HepG2 (cell line): ENCODE measurements around the gene ITGA6. TPM values are rescaled to one million over a fixed set of nuclear protein-coding genes. Genes with fewer than 3 reads are reported as not detected.

ENCODE experiments used
- ATAC-seq: fragments of 200-7000 bp; cut with Tn5 transposase; 3 replicates; pipeline ENCODE4 v1.9.1; 2020; ENCODE audit warnings: mild to moderate bottlenecking, moderate library complexity
- BruUV-seq: library from RNA; stranded (reverse); fragments of 400-500 nt; replicated peaks from 2 replicates; lab custom pipeline; 2021; lab: Mats Ljungman, UMichigan
- CTCF ChIA-PET: fragments of 300-600 bp; formaldehyde crosslinking; extraction: SDS; loops from one replicate; lab custom pipeline; 2021; ENCODE audit warnings: low total read pairs, inconsistent platforms, low intra/inter-chr PET ratio; lab: Yijun Ruan, JAX
- POLR2A ChIA-PET: fragments of 350-600 bp; sonication (Branson Sonifier 250); formaldehyde crosslinking; loops from one replicate; lab custom pipeline; 2020; ENCODE audit warnings: antibody characterized with exemption, inconsistent platforms; lab: Yijun Ruan, JAX
- DNase-seq: peaks from one replicate; pipeline ENCODE4 v3.0.0-alpha.2; 2015; ENCODE audit warnings: low spot score
- FAIRE-seq: peaks from 3 replicates; lab custom pipeline; 2011; peaks lifted over from hg19 to GRCh38; lab: Jason Lieb, UNC
- H2AFZ ChIP-seq: one replicate; pipeline ENCODE4 v1.6.1; 2011; ENCODE audit warnings: low read length, inconsistent platforms
- H3K27ac ChIP-seq: fragments of 300-600 bp; 3 replicates; pipeline ENCODE4 v1.8.0; 2011; ENCODE audit warnings: mixed run types, mild to moderate bottlenecking, mixed read lengths, low read length, inconsistent platforms; ENCODE audit not compliant: insufficient read depth; ENCODE audit errors: extremely low read length
- H3K27me3 ChIP-seq, 2 experiments: fragments of 200-600 bp in 1 of 2; 2 replicates in 1 of 2; 3 replicates in 1 of 2; pipeline versions ENCODE4 v1.6.0 to v1.8.0; 2011; ENCODE audit warnings: low read length in 2 of 2, mild to moderate bottlenecking in 2 of 2, moderate library complexity in 2 of 2, inconsistent platforms in 1 of 2; ENCODE audit not compliant: insufficient read depth in 2 of 2, control insufficient read depth in 1 of 2
- H3K36me3 ChIP-seq, 2 experiments: fragments of 200-600 bp in 1 of 2; replicated peaks in 1 of 2; 2 replicates in 1 of 2; 3 replicates in 1 of 2; pipeline versions ENCODE4 v1.5.1 to v1.8.0; 2011; ENCODE audit warnings: low read length in 2 of 2, inconsistent platforms in 1 of 2; ENCODE audit not compliant: insufficient read depth in 2 of 2, control insufficient read depth in 1 of 2
- H3K4me1 ChIP-seq: 2 replicates; pipeline ENCODE4 v1.5.1; 2012; ENCODE audit warnings: low read length, inconsistent platforms; ENCODE audit not compliant: insufficient read depth
- H3K4me2 ChIP-seq: 2 replicates; pipeline ENCODE4 v1.6.0; 2011; ENCODE audit warnings: low read depth, low read length, inconsistent platforms
- H3K4me3 ChIP-seq, 3 experiments: fragments of 200-600 bp in 1 of 3; sonication (generic), shearing (Covaris generic) in 1 of 3; replicated peaks in 1 of 3; 2 replicates each; pipeline ENCODE4 v1.5.1; 2011 to 2016; ENCODE audit warnings: low read length in 3 of 3, inconsistent platforms in 2 of 3, low read depth in 2 of 3, mild to moderate bottlenecking in 2 of 3, control low read depth in 1 of 3, mixed read lengths in 1 of 3; ENCODE audit not compliant: insufficient read depth in 1 of 3
- H3K79me2 ChIP-seq: one replicate; pipeline ENCODE4 v1.6.1; 2011; ENCODE audit warnings: low read length, inconsistent platforms; ENCODE audit not compliant: insufficient read depth
- H3K9ac ChIP-seq: 2 replicates; pipeline ENCODE4 v1.6.0; 2011; ENCODE audit warnings: mild to moderate bottlenecking, low read depth, low read length, inconsistent platforms; ENCODE audit not compliant: insufficient read depth
- H3K9me3 ChIP-seq: 2 replicates; pipeline ENCODE4 v1.5.1; 2012; ENCODE audit warnings: mild to moderate bottlenecking, low read length
- H4K20me1 ChIP-seq: 2 replicates; pipeline ENCODE4 v1.6.0; 2011; ENCODE audit warnings: inconsistent platforms, mild to moderate bottlenecking, low read length, moderate library complexity; ENCODE audit not compliant: insufficient read depth
- ATF4 ChIP-seq, 2 experiments: fragments of 450-650 bp in 1 of 2; sonication (generic) in 1 of 2; formaldehyde crosslinking; IDR thresholded peaks; 2 replicates each; pipeline versions ENCODE4 v1.5.0 to v1.8.0; 2020 to 2022; ENCODE audit warnings: mild to moderate bottlenecking in 1 of 2, missing genetic modification reagents in 1 of 2
- ATF6 ChIP-seq: sonication (generic); formaldehyde crosslinking; conservative IDR thresholded peaks from 2 replicates; pipeline ENCODE4 v1.4.0; 2020; ENCODE audit warnings: missing genetic modification reagents
- BHLHE40 ChIP-seq: IDR thresholded peaks from 2 replicates; pipeline ENCODE4 v1.6.1; 2011; ENCODE audit warnings: low read length, improper control_type of control experiment
- CC2D1A ChIP-seq: sonication (generic); formaldehyde crosslinking; IDR thresholded peaks from 2 replicates; pipeline ENCODE4 v1.8.1; 2023; ENCODE audit warnings: mild to moderate bottlenecking, missing genetic modification reagents
- DMTF1 ChIP-seq: sonication (generic); formaldehyde crosslinking; IDR thresholded peaks from 2 replicates; pipeline ENCODE4 v1.4.0; 2020; ENCODE audit warnings: mild to moderate bottlenecking, missing genetic modification reagents
- HDAC1 ChIP-seq: sonication (generic); formaldehyde crosslinking; IDR thresholded peaks from 2 replicates; pipeline ENCODE4 v1.5.1; 2020; ENCODE audit warnings: mild to moderate bottlenecking, missing genetic modification reagents
- HIVEP1 ChIP-seq: sonication (generic); formaldehyde crosslinking; IDR thresholded peaks from 2 replicates; pipeline ENCODE4 v1.4.0; 2020; ENCODE audit warnings: mild to moderate bottlenecking, missing genetic modification reagents
- HNF4G ChIP-seq, 2 experiments: sonication (generic) in 1 of 2; formaldehyde crosslinking in 1 of 2; IDR thresholded peaks; 2 replicates each; pipeline versions ENCODE4 v1.4.0 to v1.6.1; 2011 to 2020; ENCODE audit warnings: borderline replicate concordance in 2 of 2, low read depth in 2 of 2, mild to moderate bottlenecking in 2 of 2, low read length in 1 of 2, missing genetic modification reagents in 1 of 2, moderate library complexity in 1 of 2
- MAFG ChIP-seq: sonication (generic); formaldehyde crosslinking; IDR thresholded peaks from 2 replicates; pipeline ENCODE4 v1.5.1; 2020; ENCODE audit warnings: mild to moderate bottlenecking, missing genetic modification reagents
- PRPF4 ChIP-seq: fragments of 200-400 bp; formaldehyde crosslinking; IDR thresholded peaks from 2 replicates; pipeline ENCODE4 v1.6.1; 2016; ENCODE audit warnings: low read length, low read depth; ENCODE audit not compliant: poor library complexity, severe bottlenecking
- RNF219 ChIP-seq: sonication (generic); formaldehyde crosslinking; IDR thresholded peaks from 2 replicates; pipeline ENCODE4 v1.5.0; 2020; ENCODE audit warnings: mild to moderate bottlenecking, missing genetic modification reagents
- SUZ12 ChIP-seq: fragments of 150-350 bp; IDR thresholded peaks from 2 replicates; pipeline ENCODE4 v1.6.1; 2014; ENCODE audit warnings: low read depth, low read length
- XBP1 ChIP-seq: sonication (generic); formaldehyde crosslinking; IDR thresholded peaks from 2 replicates; pipeline ENCODE4 v1.5.0; 2020; ENCODE audit warnings: missing genetic modification reagents
- ZNF24 ChIP-seq: fragments of 450-650 bp; IDR thresholded peaks from 2 replicates; pipeline ENCODE4 v1.6.1; 2017; ENCODE audit warnings: antibody characterized with exemption, mild to moderate bottlenecking
- ZNF264 ChIP-seq: sonication (generic); formaldehyde crosslinking; IDR thresholded peaks from 2 replicates; pipeline ENCODE4 v1.4.0; 2020; ENCODE audit warnings: missing genetic modification reagents
- ZNF777 ChIP-seq: sonication (generic); formaldehyde crosslinking; IDR thresholded peaks from 2 replicates; pipeline ENCODE4 v1.4.0; 2020; ENCODE audit warnings: missing genetic modification reagents
- WGBS: methylation state at CpG from one replicate; pipeline ENCODE4 v1.1.6; 2017; ENCODE audit warnings: low lambda C conversion rate; 5-methylcytosine and 5-hydroxymethylcytosine counted together
- in situ Hi-C: cut with HindIII; loops from 2 replicates; pipeline ENCODE4 v1.10.0; 2017; ENCODE audit warnings: low pct_unique_long_range_greater_than_20kb; ENCODE audit not compliant: extremely low pct_ligation_motif_present
- intact Hi-C: fragments of 100-400 bp; cut with micrococcal nuclease; formaldehyde crosslinking; loops from one replicate; pipeline ENCODE4 v1.10.0; 2022; ENCODE audit not compliant: unreplicated experiment
- polyA plus RNA-seq, 8 experiments: library from polyadenylated mRNA; depleted of rRNA in 3 of 8; stranded (reverse) in 7 of 8; unstranded in 1 of 8; fragments of >200 nt; fragmentation: Illumina TruSeq in 4 of 8; extraction: Trizol in 4 of 8; gene quantifications; 2 replicates each; pipeline versions ENCODE4 v1.2.1 to v1.2.3, GENCODE V29; 2011 to 2016; ENCODE audit warnings: low read depth in 4 of 8, missing spikeins in 1 of 8, mixed read lengths in 1 of 8; ENCODE audit not compliant: insufficient read depth in 1 of 8
- total RNA-seq, 5 experiments: library from RNA; depleted of rRNA; stranded (reverse); fragments of >200 nt; fragmentation: Illumina TruSeq; extraction: Trizol; gene quantifications; 2 replicates each; pipeline ENCODE4 v1.2.3, GENCODE V29; 2016; ENCODE audit warnings: low read depth in 1 of 5

The ITGA6 gene
- total and polyA plus RNA-seq, 2 of the 13 experiments (the other 11 are each of a cell fraction or from before 2014, with no cell fraction given), result 24.0 to 92.5 TPM

GRCh38 chr2:172398440-172398839, 28.9 kb upstream of the ITGA6 start:
- H3K4me2 ChIP-seq, result no peak overlapping the region
- H3K36me3 ChIP-seq, result no peaks in the 10 kb centered on the region
- no peaks in the 10 kb centered on the region for H3K79me2 ChIP-seq
- H2AFZ ChIP-seq, result no peak overlapping the region
- POLR2A ChIA-PET, result no interaction called here
- in situ Hi-C loops, result no loop called here
- DNase-seq (no peak), FAIRE-seq (no peak), ATAC-seq (no peak)
- no TSS peak for BruUV-seq
- peaks cover 13% of the 10 kb centered on the region for H3K4me1 ChIP-seq
- no peak overlapping the region for H3K4me3 ChIP-seq
- no peak overlapping the region for H3K9ac ChIP-seq
- CTCF ChIA-PET, result no interaction called here
- 10% methylated on average over 2 of the region's 2 CpGs for WGBS
- H3K9me3 ChIP-seq, result no peaks in the 10 kb centered on the region
- peaks cover 0 to 1% of the 10 kb centered on the region in 2 experiments; a peak in 3 of 5 replicates for H3K27me3 ChIP-seq
- intact Hi-C loops, result no loop called here
- no peaks in the 10 kb centered on the region for H4K20me1 ChIP-seq
- H3K27ac ChIP-seq, result no peak overlapping the region
- TF ChIP-seq ZNF264 (CRISPR knock-in tag) (no peak), HDAC1 (CRISPR knock-in tag) (no peak), HIVEP1 (CRISPR knock-in tag) (no peak), SUZ12 (no peak), ZNF777 (CRISPR knock-in tag) (no peak), ATF4 (CRISPR knock-in tag; IDR thresholded peaks at IDR 0.05) (no peak), PRPF4 (no peak), RNF219 (CRISPR knock-in tag) (no peak), XBP1 (CRISPR knock-in tag) (no peak), DMTF1 (CRISPR knock-in tag) (no peak), MAFG (no peak), BHLHE40 (no peak), HNF4G (IDR thresholded peaks at IDR 0.05; ENCODE audit: borderline replicate concordance, low read depth, low read length) (no peak), HNF4G (CRISPR knock-in tag; IDR thresholded peaks at IDR 0.05; ENCODE audit: borderline replicate concordance, low read depth) (no peak), CC2D1A (CRISPR knock-in tag) (no peak), ZNF24 (no peak), ATF6 (CRISPR knock-in tag) (no peak)
